Karpas-422 (cell line): ENCODE measurements around the gene C5orf22. TPM values are rescaled to one million over a fixed set of nuclear protein-coding genes. Genes with fewer than 3 reads are reported as not detected.

ENCODE experiments used
- DNase-seq: peaks from one replicate; pipeline ENCODE4 v3.0.0-alpha.2; 2015
- H2AFZ ChIP-seq: fragments of 200-600 bp; sonication (generic); 2 replicates; pipeline ENCODE4 v1.6.1; 2014; ENCODE audit warnings: antibody characterized with exemption, low read length, mixed read lengths
- H3K27ac ChIP-seq: fragments of 200-600 bp; sonication (generic); 2 replicates; pipeline ENCODE4 v1.5.1; 2014; ENCODE audit warnings: mild to moderate bottlenecking, low read length, moderate library complexity
- H3K27me3 ChIP-seq: fragments of 200-600 bp; sonication (generic); 2 replicates; pipeline ENCODE4 v1.6.1; 2014; ENCODE audit warnings: low read length, mixed read lengths
- H3K36me3 ChIP-seq: fragments of 200-600 bp; sonication (generic); 2 replicates; pipeline ENCODE4 v1.6.1; 2014; ENCODE audit warnings: low read length, mixed read lengths; ENCODE audit not compliant: insufficient read depth
- H3K4me1 ChIP-seq: fragments of 200-600 bp; sonication (generic); 2 replicates; pipeline ENCODE4 v1.6.1; 2014; ENCODE audit warnings: mild to moderate bottlenecking, low read length, mixed read lengths
- H3K4me2 ChIP-seq: fragments of 200-600 bp; sonication (generic); 2 replicates; pipeline ENCODE4 v1.6.1; 2014; ENCODE audit warnings: low read length, low read depth, mild to moderate bottlenecking; ENCODE audit not compliant: poor library complexity, severe bottlenecking
- H3K4me3 ChIP-seq: fragments of 200-600 bp; sonication (generic); 2 replicates; pipeline ENCODE4 v1.5.1; 2014; ENCODE audit warnings: mild to moderate bottlenecking, antibody characterized with exemption, low read length, mixed read lengths
- H3K79me2 ChIP-seq: fragments of 200-600 bp; sonication (generic); 2 replicates; pipeline ENCODE4 v1.6.1; 2014; ENCODE audit warnings: mild to moderate bottlenecking, low read length, mixed read lengths
- H3K9ac ChIP-seq: fragments of 200-600 bp; sonication (generic); 2 replicates; pipeline ENCODE4 v1.6.0; 2014; ENCODE audit warnings: low read length
- H3K9me2 ChIP-seq: fragments of 200-600 bp; sonication (generic), shearing (Covaris generic); replicated peaks from 2 replicates; pipeline ENCODE4 v1.6.0; 2014; ENCODE audit warnings: mild to moderate bottlenecking, low read length, moderate library complexity; ENCODE audit not compliant: insufficient read depth
- H3K9me3 ChIP-seq: fragments of 300-700, 200-600 bp; sonication (generic); 2 replicates; pipeline ENCODE4 v1.6.1; 2014; ENCODE audit warnings: low read length, mixed read lengths
- H4K20me1 ChIP-seq: fragments of 200-600 bp; sonication (generic); 2 replicates; pipeline ENCODE4 v1.6.1; 2014; ENCODE audit warnings: mild to moderate bottlenecking, antibody characterized with exemption, low read length, low read depth; ENCODE audit not compliant: insufficient read depth
- total RNA-seq: library from RNA; depleted of rRNA; stranded (reverse); fragments of >200 nt; shearing (Covaris generic); gene quantifications from 2 replicates; pipeline ENCODE4 v1.2.3, GENCODE V29; 2014; ENCODE audit warnings: low replicate concordance

The C5orf22 gene
- total RNA-seq, 1 experiment from 2014 or later: 57.7 TPM

GRCh38 chr5:31577438-31577837 is 45.3 kb downstream of the C5orf22 start:
- no peaks in the 10 kb centered on the region for H3K9me2 ChIP-seq
- no peak overlapping the region for H3K4me2 ChIP-seq
- H3K9ac ChIP-seq: no peak overlapping the region
- H2AFZ ChIP-seq: no peak overlapping the region
- H3K4me1 ChIP-seq: no peaks in the 10 kb centered on the region
- no peaks in the 10 kb centered on the region for H4K20me1 ChIP-seq
- H3K27me3 ChIP-seq: no peaks in the 10 kb centered on the region
- H3K36me3 ChIP-seq: no peaks in the 10 kb centered on the region
- no peaks in the 10 kb centered on the region for H3K79me2 ChIP-seq
- no peaks in the 10 kb centered on the region for H3K9me3 ChIP-seq
- no peak overlapping the region for H3K4me3 ChIP-seq
- no peak overlapping the region for H3K27ac ChIP-seq
- no peak for DNase-seq

DNA sequence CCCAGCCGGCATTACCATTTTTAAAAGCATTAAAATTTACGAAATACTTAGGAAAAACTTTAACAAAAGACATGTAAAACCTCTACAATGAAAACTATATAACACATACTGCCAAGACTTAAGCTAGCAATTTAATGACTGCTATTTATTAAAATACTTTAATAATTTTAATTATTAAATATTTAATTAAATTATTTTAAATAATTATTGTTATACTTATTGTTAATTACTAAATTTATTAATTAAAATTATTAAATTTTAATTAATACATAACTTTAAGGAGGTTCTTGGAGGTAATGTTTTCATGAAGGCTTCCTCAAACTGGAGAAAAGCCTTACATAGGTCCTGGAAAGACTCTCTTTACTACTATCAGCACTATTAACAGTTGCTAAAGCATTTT is 47.5 kb downstream of the C5orf22 start:
- no peak overlapping the region for H3K4me3 ChIP-seq

GRCh38 chr5:31581498-31582099 is 49.5 kb downstream of the C5orf22 start:
- no peak overlapping the region for H3K4me2 ChIP-seq
- no peaks in the 10 kb centered on the region for H3K36me3 ChIP-seq
- no peak overlapping the region for H3K27ac ChIP-seq
- H2AFZ ChIP-seq: no peak overlapping the region
- H4K20me1 ChIP-seq: no peaks in the 10 kb centered on the region
- no peak overlapping the region for H3K4me3 ChIP-seq
- H3K4me1 ChIP-seq: no peaks in the 10 kb centered on the region
- H3K79me2 ChIP-seq: no peaks in the 10 kb centered on the region
- no peaks in the 10 kb centered on the region for H3K27me3 ChIP-seq
- H3K9ac ChIP-seq: no peak overlapping the region
- H3K9me2 ChIP-seq: no peaks in the 10 kb centered on the region
- H3K9me3 ChIP-seq: no peaks in the 10 kb centered on the region
- peak; percentile 74 for DNase-seq

More for the DNA sequence above, 47.5 kb downstream of the C5orf22 start:
- Histone ChIP-seq H2AFZ (no peak overlapping the region), H4K20me1 (no peaks in the 10 kb centered on the region), H3K27ac (no peak overlapping the region), H3K36me3 (no peaks in the 10 kb centered on the region), H3K27me3 (no peaks in the 10 kb centered on the region), H3K79me2 (no peaks in the 10 kb centered on the region), H3K9me2 (no peaks in the 10 kb centered on the region), H3K9ac (no peak overlapping the region), H3K4me2 (no peak overlapping the region), H3K4me1 (no peaks in the 10 kb centered on the region), H3K9me3 (no peaks in the 10 kb centered on the region)
- no peak for DNase-seq

- H3K4me1 ChIP-seq: no peaks in the 10 kb centered on the region
- H3K4me2 ChIP-seq: no peak overlapping the region
- no peak overlapping the region for H3K9ac ChIP-seq
- H4K20me1 ChIP-seq: no peaks in the 10 kb centered on the region
- no peak overlapping the region for H3K27ac ChIP-seq
- H3K9me3 ChIP-seq: no peaks in the 10 kb centered on the region
- no peaks in the 10 kb centered on the region for H3K9me2 ChIP-seq
- DNase-seq: no peak
- no peaks in the 10 kb centered on the region for H3K36me3 ChIP-seq
- no peaks in the 10 kb centered on the region for H3K79me2 ChIP-seq
- no peaks in the 10 kb centered on the region for H3K27me3 ChIP-seq
- H3K4me3 ChIP-seq: no peak overlapping the region
- H2AFZ ChIP-seq: no peak overlapping the region
These were observed 51.0 kb downstream of the C5orf22 start for GRCh38 chr5:31583129-31583528.

DNA sequence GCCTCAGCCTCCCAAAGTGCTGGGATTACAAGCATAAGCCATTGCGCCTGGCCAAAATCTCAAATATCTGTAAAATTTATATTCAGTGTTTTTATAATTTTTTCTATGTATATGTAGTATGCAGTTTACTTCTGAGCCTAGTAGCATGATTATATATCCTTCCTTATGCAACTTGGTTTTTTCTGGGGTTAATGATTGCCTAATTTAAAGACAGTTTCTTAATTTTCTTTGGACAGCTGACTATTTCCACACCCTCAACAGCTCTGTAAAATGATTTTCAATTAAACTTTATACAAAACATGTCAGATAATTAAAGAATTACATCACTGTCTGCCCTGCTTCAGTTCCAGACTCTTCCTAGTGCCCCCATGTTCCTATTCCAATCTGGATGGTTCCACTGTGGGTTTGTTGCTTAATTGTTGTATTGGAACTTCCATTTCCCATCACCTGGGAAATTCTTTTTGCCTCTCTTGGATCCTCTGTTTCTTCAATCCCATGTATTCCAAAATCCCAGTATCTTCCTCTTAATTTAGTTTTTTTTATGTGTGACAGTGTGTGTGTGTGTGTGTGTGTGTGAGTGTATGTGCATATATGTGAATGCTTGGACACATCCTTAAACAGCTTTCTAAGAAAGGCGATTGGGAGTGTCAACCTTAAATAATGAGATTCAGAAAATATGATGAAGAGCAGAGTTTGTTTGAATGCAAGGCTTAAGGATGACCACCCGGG is 53.2 kb downstream of the C5orf22 start:
- no peaks in the 10 kb centered on the region for H3K4me1 ChIP-seq
- H2AFZ ChIP-seq: no peak overlapping the region
- H3K9ac ChIP-seq: no peak overlapping the region
- H3K9me2 ChIP-seq: no peaks in the 10 kb centered on the region
- H3K4me3 ChIP-seq: no peak overlapping the region
- H3K79me2 ChIP-seq: no peaks in the 10 kb centered on the region
- no peaks in the 10 kb centered on the region for H3K27me3 ChIP-seq
- no peaks in the 10 kb centered on the region for H4K20me1 ChIP-seq
- no peak overlapping the region for H3K27ac ChIP-seq
- no peaks in the 10 kb centered on the region for H3K9me3 ChIP-seq
- no peaks in the 10 kb centered on the region for H3K36me3 ChIP-seq
- H3K4me2 ChIP-seq: no peak overlapping the region
- DNase-seq: no peak

DNA sequence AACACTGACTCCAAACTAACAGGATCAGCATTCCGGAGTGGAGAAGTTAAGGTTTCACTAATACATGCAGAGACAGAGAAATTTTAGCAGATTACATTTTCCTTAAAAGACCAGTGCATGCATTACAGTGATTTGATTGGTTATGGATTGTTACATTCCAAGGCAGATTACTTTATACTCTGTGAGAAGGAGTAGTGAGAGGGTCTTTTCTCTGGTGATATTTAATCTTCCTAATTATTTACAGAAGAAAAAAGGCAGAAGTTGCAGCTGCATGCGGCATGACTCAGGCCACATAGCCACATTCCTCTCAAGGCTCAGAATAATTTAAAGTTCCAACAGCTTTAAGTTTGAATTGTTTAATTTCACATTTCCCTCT is 53.8 kb downstream of the C5orf22 start:
- H3K27me3 ChIP-seq: no peaks in the 10 kb centered on the region
- no peak overlapping the region for H3K9ac ChIP-seq
- H4K20me1 ChIP-seq: no peaks in the 10 kb centered on the region
- no peaks in the 10 kb centered on the region for H3K9me3 ChIP-seq
- no peak overlapping the region for H3K27ac ChIP-seq
- H3K79me2 ChIP-seq: no peaks in the 10 kb centered on the region
- no peaks in the 10 kb centered on the region for H3K4me1 ChIP-seq
- DNase-seq: no peak
- no peak overlapping the region for H2AFZ ChIP-seq
- H3K36me3 ChIP-seq: no peaks in the 10 kb centered on the region
- no peak overlapping the region for H3K4me3 ChIP-seq
- no peak overlapping the region for H3K4me2 ChIP-seq
- H3K9me2 ChIP-seq: no peaks in the 10 kb centered on the region

GRCh38 chr5:31587546-31587945 is 55.4 kb downstream of the C5orf22 start:
- no peaks in the 10 kb centered on the region for H3K36me3 ChIP-seq
- DNase-seq: no peak
- H4K20me1 ChIP-seq: no peaks in the 10 kb centered on the region
- H2AFZ ChIP-seq: no peak overlapping the region
- H3K9ac ChIP-seq: no peak overlapping the region
- H3K4me1 ChIP-seq: no peaks in the 10 kb centered on the region
- H3K27ac ChIP-seq: no peak overlapping the region
- H3K4me3 ChIP-seq: no peak overlapping the region
- no peak overlapping the region for H3K4me2 ChIP-seq
- no peaks in the 10 kb centered on the region for H3K79me2 ChIP-seq
- no peaks in the 10 kb centered on the region for H3K27me3 ChIP-seq
- H3K9me2 ChIP-seq: no peaks in the 10 kb centered on the region
- no peaks in the 10 kb centered on the region for H3K9me3 ChIP-seq

DNA sequence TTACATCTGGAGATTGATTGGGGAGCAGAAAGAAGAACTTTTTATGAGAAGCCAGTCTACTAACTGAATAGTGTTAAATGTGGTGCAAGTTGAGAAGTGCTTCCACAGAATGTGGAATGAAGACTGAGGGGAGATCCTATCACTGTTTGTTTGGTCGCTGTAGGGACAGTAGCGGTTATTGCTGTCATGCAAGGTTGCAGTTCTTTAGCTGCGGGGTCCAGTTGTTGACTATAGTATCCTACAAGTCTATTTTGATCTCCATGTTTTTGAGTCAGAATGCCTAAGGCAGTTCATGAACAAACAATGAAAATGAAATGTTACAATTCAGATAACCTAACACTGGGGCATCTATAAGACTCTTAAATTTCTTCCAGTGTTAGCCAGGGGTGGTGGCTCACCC is 61.6 kb downstream of the C5orf22 start:
- Histone ChIP-seq H3K36me3 (no peaks in the 10 kb centered on the region), H2AFZ (no peak overlapping the region), H3K27ac (no peak overlapping the region), H3K4me1 (peaks cover 5% of the 10 kb centered on the region), H3K9ac (no peak overlapping the region), H3K9me2 (no peaks in the 10 kb centered on the region), H3K27me3 (no peaks in the 10 kb centered on the region), H3K4me2 (no peak overlapping the region), H3K79me2 (no peaks in the 10 kb centered on the region), H3K4me3 (no peak overlapping the region), H3K9me3 (no peaks in the 10 kb centered on the region), H4K20me1 (no peaks in the 10 kb centered on the region)
- DNase-seq: no peak
